Upper lobe of left lung (tissue), 4 donors: ENCODE measurements around the gene CBR4.

Experiments used
- CTCF ChIP-seq, 6 experiments: fragments of 450-650 bp in 4 of 6; fragments of 200-600 bp in 2 of 6; sonication (generic) in 2 of 6; IDR thresholded peaks; one replicate each; pipeline ENCODE4 v1.5.1; 2016 to 2019; ENCODE audit warnings: antibody characterized with exemption in 6 of 6
- POLR2A ChIP-seq, 4 donors: fragments of 450-650 bp; IDR thresholded peaks; one replicate each; pipeline ENCODE4 v1.5.1; 2016 to 2017; ENCODE audit warnings: antibody characterized with exemption in 4 of 4, mild to moderate bottlenecking in 2 of 4

- TF ChIP-seq POLR2A (IDR thresholded peaks at IDR 0.05) (no peak), CTCF (IDR thresholded peaks at IDR 0.05) (no peak)
These were observed 64.8 kb downstream of the CBR4 start for GRCh38 chr4:168945291-168945690.
